DOHH2 (cell line): ENCODE results near the gene PTPRN2.

ENCODE experiments used
- EZH2phosphoT487 ChIP-seq: fragments of 200-600 bp; sonication (generic); IDR thresholded peaks from 2 replicates; pipeline ENCODE4 v1.6.1; 2017; ENCODE audit warnings: borderline replicate concordance, mild to moderate bottlenecking, antibody characterized with exemption, low read length, moderate library complexity, mixed read lengths
- TF ChIP-seq, protein P1 (sequence below): fragments of 200-600 bp; sonication (generic); IDR thresholded peaks from one replicate; pipeline ENCODE4 v1.5.1; 2014; ENCODE audit warnings: antibody characterized with exemption, mild to moderate bottlenecking, low read depth, low read length; ENCODE audit not compliant: poor library complexity, severe bottlenecking

DNA sequence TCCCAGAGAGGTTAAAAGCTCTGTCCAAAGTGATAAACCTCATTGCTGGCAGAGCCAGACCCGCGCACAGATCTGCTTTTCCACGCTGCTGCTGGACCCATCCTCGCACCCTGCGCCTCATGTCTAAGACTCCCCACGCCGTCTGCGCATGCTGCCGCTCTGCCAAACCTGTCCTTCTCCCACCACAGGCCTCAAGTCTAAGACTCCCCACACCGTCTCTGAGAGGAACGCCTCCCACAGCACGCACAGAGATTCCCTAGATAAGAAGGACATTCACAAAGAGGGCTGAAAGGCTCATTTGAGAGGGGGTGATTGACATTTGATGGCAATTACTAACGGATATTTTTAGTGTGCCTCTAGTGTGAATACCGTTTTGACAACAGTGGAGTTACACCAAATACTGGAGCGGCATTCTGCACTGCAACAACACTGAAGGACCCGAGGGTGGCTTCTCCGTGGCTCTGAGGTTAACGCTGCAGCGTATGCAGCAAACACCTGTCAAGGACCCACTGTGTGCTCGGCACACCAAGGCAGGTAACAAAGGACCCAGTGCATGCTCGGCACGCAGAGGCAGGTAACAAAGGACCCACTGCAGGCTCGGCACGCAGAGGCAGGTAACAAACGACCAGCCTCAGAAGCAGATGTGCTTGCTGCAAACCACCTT, 1019.4 kb downstream of the PTPRN2 start:
- TF ChIP-seq, protein P1, sequence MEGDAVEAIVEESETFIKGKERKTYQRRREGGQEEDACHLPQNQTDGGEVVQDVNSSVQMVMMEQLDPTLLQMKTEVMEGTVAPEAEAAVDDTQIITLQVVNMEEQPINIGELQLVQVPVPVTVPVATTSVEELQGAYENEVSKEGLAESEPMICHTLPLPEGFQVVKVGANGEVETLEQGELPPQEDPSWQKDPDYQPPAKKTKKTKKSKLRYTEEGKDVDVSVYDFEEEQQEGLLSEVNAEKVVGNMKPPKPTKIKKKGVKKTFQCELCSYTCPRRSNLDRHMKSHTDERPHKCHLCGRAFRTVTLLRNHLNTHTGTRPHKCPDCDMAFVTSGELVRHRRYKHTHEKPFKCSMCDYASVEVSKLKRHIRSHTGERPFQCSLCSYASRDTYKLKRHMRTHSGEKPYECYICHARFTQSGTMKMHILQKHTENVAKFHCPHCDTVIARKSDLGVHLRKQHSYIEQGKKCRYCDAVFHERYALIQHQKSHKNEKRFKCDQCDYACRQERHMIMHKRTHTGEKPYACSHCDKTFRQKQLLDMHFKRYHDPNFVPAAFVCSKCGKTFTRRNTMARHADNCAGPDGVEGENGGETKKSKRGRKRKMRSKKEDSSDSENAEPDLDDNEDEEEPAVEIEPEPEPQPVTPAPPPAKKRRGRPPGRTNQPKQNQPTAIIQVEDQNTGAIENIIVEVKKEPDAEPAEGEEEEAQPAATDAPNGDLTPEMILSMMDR = no peak
- TF ChIP-seq EZH2phosphoT487 = no peak
